RPMI8226 (cell line): Measurements from ENCODE around the gene DOK5.
"Not testable (repeated sequence)": the region's sequence is repeated elsewhere in the genome, so short reads cannot be mapped to it uniquely, and the experiment has no call there.

ENCODE experiments used
- DNase-seq: peaks from one replicate; pipeline ENCODE4 v3.0.0-alpha.2; 2015

The DOK5 gene

GRCh38 chr20:54472607-54473006 is 2.8 kb upstream of the DOK5 start:
- DNase-seq, result no peak

GRCh38 chr20:54473340-54473739 is 2.1 kb upstream of the DOK5 start:
- no peak for DNase-seq

GRCh38 chr20:54474046-54474445 is 1.3 kb upstream of the DOK5 start:
- DNase-seq, result peak; percentile 6

GRCh38 chr20:54474866-54475265 is 527 bp upstream of the DOK5 start:
- no peak for DNase-seq

- no peak for DNase-seq
These were observed 996 bp downstream of the DOK5 start for GRCh38 chr20:54476169-54477009.

GRCh38 chr20:54477191-54477955 is 2.0 kb downstream of the DOK5 start:
- no peak for DNase-seq

- peak; percentile 38 for DNase-seq
These were observed 3.9 kb downstream of the DOK5 start for GRCh38 chr20:54479138-54479906.

- not testable (repeated sequence) for DNase-seq
These were observed 4.5 kb downstream of the DOK5 start for GRCh38 chr20:54479937-54480336.

- no peak for DNase-seq
These were observed 6.0 kb downstream of the DOK5 start for GRCh38 chr20:54481442-54481841.

- no peak for DNase-seq
These were observed 10.2 kb downstream of the DOK5 start for GRCh38 chr20:54485631-54486030.

- DNase-seq, result no peak
These were observed 11.2 kb downstream of the DOK5 start for GRCh38 chr20:54486585-54486984.

- no peak for DNase-seq
These were observed 13.0 kb downstream of the DOK5 start for GRCh38 chr20:54488442-54488841.

GRCh38 chr20:54491506-54491905 is 16.1 kb downstream of the DOK5 start:
- no peak for DNase-seq

GRCh38 chr20:54494303-54495006 is 19.1 kb downstream of the DOK5 start:
- no peak for DNase-seq

GRCh38 chr20:54497931-54498718 is 22.7 kb downstream of the DOK5 start:
- DNase-seq, result no peak

GRCh38 chr20:54499111-54499510 is 23.7 kb downstream of the DOK5 start:
- no peak for DNase-seq

- DNase-seq, result no peak
These were observed 26.8 kb downstream of the DOK5 start for GRCh38 chr20:54502179-54502578.

- DNase-seq, result no peak
These were observed 31.2 kb downstream of the DOK5 start for GRCh38 chr20:54506643-54507042.

GRCh38 chr20:54510541-54511129 is 35.2 kb downstream of the DOK5 start:
- DNase-seq, result no peak

GRCh38 chr20:54512694-54513093 is 37.3 kb downstream of the DOK5 start:
- DNase-seq, result no peak

- no peak for DNase-seq
These were observed 38.7 kb downstream of the DOK5 start for GRCh38 chr20:54514028-54514607.
